BJ (cell line): ENCODE measurements around the gene NEU1. TPM values are rescaled to one million over a fixed set of nuclear protein-coding genes. Genes with fewer than 3 reads are reported as not detected.

Experiments used
- CTCF ChIA-PET: fragments of 350-600 bp; formaldehyde crosslinking; extraction: SDS; loops from one replicate; lab custom pipeline; 2021; ENCODE audit warnings: antibody characterized with exemption, inconsistent platforms; lab: Yijun Ruan, JAX
- POLR2A ChIA-PET: fragments of 300-600 bp; sonication (Branson Sonifier 250); formaldehyde crosslinking; extraction: SDS; loops from one replicate; lab custom pipeline; 2021; ENCODE audit warnings: antibody characterized with exemption; lab: Charles Lee
- DNase-seq: peaks from one replicate; pipeline ENCODE4 v3.0.0-alpha.2; 2011; ENCODE audit warnings: low read depth
- H3K27me3 ChIP-seq: 2 replicates; pipeline ENCODE4 v1.6.0; 2011; ENCODE audit warnings: low read length; ENCODE audit not compliant: control insufficient read depth, insufficient read depth
- H3K36me3 ChIP-seq: 2 replicates; pipeline ENCODE4 v1.5.1; 2011; ENCODE audit warnings: low read length; ENCODE audit not compliant: control insufficient read depth, insufficient read depth
- H3K4me3 ChIP-seq: 2 replicates; pipeline ENCODE4 v1.5.1; 2011; ENCODE audit warnings: low read depth, mild to moderate bottlenecking, control low read depth, low read length
- polyA plus RNA-seq: library from polyadenylated mRNA; depleted of rRNA; stranded (reverse); fragments of >200 nt; gene quantifications from 2 replicates; pipeline ENCODE4 v1.2.3, GENCODE V29; 2011
- TF ChIP-seq, protein P1 (sequence below): IDR thresholded peaks from 2 replicates; pipeline ENCODE4 v1.5.1; 2011; ENCODE audit warnings: low read depth, mild to moderate bottlenecking, control low read depth, inconsistent platforms, low read length, moderate library complexity; ENCODE audit not compliant: insufficient read depth

NEU1 gene
- polyA plus RNA-seq, 1 experiment: 48.1 TPM

DNA sequence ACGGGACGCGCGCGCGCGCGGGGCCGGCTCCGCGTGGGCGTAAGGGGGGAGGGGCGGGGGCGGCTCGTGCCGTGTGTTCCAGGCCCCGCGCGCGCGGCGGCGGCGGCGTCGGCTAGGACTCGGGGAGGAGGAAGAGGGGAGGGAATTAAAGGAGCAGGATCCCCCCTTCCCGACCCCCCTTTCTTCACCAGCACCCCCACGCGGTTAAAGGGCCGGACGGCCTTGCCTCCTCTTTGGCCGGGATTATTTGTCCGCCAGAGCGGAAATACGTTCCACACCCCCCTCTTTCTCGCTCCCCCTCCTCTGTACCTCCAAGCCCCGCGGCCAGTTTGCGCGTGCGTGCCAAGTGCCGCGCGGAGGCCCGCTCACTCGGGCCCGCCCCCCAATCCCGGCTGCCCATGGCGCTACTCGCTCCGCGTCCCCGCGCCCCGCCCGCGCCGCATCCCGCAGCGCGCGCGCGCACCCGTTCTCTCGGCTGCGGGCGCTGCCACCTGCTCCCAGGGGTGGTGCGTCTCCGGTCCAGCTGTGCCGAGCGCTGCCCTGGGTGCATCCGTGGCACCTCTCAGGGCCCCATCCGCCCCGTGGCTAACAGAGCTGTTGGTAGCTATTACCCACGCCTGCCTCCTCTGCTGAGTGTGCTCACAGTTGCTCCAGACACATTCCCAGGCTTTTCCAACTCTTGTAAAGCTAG is 39.5 kb upstream of the NEU1 start, which contains the start of gene ZBTB12:
Gene ZBTB12, minus strand, starts transcription at position 134 of the 691 bp plus-strand sequence. CDS start 781 bp downstream, outside the sequence.
- peak; percentile 74 for DNase-seq
- TF ChIP-seq, protein P1, sequence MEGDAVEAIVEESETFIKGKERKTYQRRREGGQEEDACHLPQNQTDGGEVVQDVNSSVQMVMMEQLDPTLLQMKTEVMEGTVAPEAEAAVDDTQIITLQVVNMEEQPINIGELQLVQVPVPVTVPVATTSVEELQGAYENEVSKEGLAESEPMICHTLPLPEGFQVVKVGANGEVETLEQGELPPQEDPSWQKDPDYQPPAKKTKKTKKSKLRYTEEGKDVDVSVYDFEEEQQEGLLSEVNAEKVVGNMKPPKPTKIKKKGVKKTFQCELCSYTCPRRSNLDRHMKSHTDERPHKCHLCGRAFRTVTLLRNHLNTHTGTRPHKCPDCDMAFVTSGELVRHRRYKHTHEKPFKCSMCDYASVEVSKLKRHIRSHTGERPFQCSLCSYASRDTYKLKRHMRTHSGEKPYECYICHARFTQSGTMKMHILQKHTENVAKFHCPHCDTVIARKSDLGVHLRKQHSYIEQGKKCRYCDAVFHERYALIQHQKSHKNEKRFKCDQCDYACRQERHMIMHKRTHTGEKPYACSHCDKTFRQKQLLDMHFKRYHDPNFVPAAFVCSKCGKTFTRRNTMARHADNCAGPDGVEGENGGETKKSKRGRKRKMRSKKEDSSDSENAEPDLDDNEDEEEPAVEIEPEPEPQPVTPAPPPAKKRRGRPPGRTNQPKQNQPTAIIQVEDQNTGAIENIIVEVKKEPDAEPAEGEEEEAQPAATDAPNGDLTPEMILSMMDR: no peak
- Histone ChIP-seq H3K27me3 (no peaks in the 10 kb centered on the region), H3K4me3 (peak within 1 kb of the TSS; percentile 61), H3K36me3 (no peaks in the 10 kb centered on the region)
- POLR2A ChIA-PET: interaction anchor here (0.6 to 1.1 kb wide), 2 partner anchors 50 to 57 kb away, joined by 4 to 19 read pairs; no protein-coding TSS in a partner anchor
- CTCF ChIA-PET: interaction anchor here (1.1 to 4.5 kb wide), 3 partner anchors 26 to 58 kb away, joined by 3 to 26 read pairs (median 4); no protein-coding TSS in a partner anchor

DNA sequence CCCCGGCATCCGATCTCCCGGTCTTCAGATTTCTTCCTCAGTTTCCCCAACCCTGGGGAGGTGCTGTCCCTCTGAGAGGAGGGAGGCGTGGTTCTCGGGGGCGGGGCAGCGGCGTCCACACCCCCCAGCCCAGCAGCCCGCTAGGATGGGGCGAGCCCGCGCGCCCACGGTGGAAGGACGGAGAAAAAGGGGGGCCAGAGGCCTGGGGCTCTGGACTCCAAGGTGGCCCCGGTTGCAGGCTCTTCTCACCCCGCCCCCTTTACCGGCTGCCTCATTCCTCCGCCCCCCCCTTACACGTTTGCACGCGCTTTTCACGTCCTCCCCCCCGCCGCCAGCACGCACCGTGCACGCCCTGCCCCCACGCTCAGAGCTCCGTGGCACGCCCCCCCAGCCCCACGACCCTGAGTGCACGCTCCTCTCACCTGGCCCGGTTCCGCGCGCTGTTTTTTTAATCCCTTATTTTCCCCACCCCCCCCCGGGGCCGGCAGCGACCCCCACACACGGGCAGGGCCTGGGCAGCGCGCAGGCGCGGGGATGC is 38.9 kb upstream of the NEU1 start:
- CTCF ChIA-PET: interaction anchor here (1.0 to 4.5 kb wide), 2 partner anchors 18 to 50 kb away, joined by 4 to 26 read pairs; no protein-coding TSS in a partner anchor

DNA sequence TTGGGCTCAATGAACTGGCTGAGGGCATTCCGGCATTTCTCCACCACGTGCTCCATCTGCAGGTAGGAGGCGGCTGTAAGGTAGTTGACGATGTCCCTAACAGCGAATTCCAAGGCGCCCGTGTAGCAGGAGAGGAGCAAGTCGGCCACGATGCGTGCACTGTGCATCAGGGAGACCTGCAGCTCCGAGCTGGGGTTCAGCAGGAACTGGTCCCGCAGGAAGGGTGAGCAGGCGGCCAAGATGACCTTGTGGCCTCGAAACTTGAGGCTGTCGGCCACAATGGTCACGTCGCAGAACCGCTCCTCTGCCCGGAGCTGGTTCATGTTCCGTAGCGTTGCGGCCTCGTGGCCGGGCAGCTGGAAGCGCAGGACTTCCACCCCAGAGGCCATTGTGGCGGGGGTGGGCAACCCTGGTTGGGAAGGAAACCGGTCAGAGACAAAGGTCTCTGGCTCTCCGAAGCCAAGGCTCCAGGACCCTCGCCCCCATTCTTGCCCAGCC is 38.3 kb upstream of the NEU1 start:
- TF ChIP-seq, protein P1: no peak

More for the DNA sequence above, 38.9 kb upstream of the NEU1 start:
- TF ChIP-seq, protein P1: no peak
- H3K27me3 ChIP-seq: no peaks in the 10 kb centered on the region
- DNase-seq: no peak
- no peaks in the 10 kb centered on the region for H3K36me3 ChIP-seq
- peak overlapping the region; percentile 61 for H3K4me3 ChIP-seq
- POLR2A ChIA-PET: interaction anchor here (0.6 kb wide), 1 partner anchor 57 kb away, joined by 19 read pairs; no protein-coding TSS in a partner anchor

DNA sequence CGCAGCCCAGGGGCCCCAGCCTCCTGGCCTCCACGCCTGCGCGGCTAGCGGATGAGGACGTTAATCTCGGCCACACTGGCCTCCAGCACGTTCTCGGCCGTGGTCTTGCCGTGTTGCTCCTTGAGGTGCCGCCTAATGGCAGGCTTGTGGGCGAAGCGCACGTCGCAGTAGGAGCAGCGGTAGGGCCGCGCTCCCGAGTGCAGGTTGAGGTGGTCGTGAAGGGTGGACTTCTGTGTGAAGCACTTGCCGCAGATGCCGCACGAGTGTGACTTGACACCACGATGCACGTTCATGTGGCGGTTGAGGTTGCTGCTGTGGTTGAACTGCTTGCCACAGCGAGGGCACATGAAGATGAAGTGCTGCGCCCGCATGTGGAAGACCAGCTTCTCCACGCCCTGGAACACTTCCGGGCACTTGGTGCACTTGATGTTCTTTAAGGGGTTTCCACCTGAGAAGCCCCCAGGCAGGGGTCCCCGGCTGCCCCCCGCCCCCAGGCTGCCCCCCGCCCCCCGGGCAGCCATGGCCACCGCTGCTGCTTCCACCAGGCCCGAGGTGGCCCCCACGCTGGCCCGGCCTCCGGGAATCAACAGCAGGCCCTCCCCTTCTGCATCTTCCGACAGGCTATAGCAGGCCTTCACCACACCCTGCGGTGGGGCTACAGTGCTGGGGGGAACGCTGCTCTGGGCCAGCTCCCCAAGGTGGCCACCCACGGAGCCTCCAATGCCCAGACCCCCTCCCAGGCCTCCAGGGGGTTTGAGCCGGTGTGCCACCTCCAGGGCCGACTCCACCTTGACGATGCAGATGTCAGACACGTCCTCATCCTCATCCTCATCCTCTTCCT is 37.5 kb upstream of the NEU1 start:
- CTCF ChIA-PET: interaction anchor here (0.5 to 4.5 kb wide), 3 partner anchors 9 to 69 kb away, joined by 3 to 26 read pairs (median 4); no protein-coding TSS in a partner anchor

More for the DNA sequence above, 38.3 kb upstream of the NEU1 start:
- POLR2A ChIA-PET: no interaction called here
- no peak for DNase-seq
- peak overlapping the region; percentile 61 for H3K4me3 ChIP-seq
- no peaks in the 10 kb centered on the region for H3K27me3 ChIP-seq
- CTCF ChIA-PET: interaction anchor here (0.5 to 4.5 kb wide), 4 partner anchors 8 to 70 kb away, joined by 3 to 26 read pairs (median 4); no protein-coding TSS in a partner anchor
- no peaks in the 10 kb centered on the region for H3K36me3 ChIP-seq

More for the DNA sequence above, 37.5 kb upstream of the NEU1 start:
- Histone ChIP-seq H3K36me3 (no peaks in the 10 kb centered on the region; the same call in 1 of the 2 replicates), H3K27me3 (no peaks in the 10 kb centered on the region), H3K4me3 (no peak overlapping the region)
- POLR2A ChIA-PET: no interaction called here
- no peak for DNase-seq
- TF ChIP-seq, protein P1: no peak
